WTC11 (cell line): Measurements from ENCODE around the gene APBB3. TPM values are rescaled to one million over a fixed set of nuclear protein-coding genes. Genes with fewer than 3 reads are reported as not detected.

Source experiments
- ATAC-seq: fragments of 200-7000 bp; cut with Tn5 transposase; 2 replicates; pipeline ENCODE4 v1.10.0; 2021; ENCODE audit warnings: mild to moderate bottlenecking, moderate library complexity
- CTCF ChIA-PET: fragments of 300-600 bp; sonication (Branson Sonifier 250); formaldehyde crosslinking; loops from one replicate; lab custom pipeline; 2021; ENCODE audit warnings: antibody characterized with exemption; lab: Charles Lee
- POLR2A ChIA-PET: fragments of 350-600 bp; sonication (Branson Sonifier 250); formaldehyde crosslinking; loops from one replicate; lab custom pipeline; 2021; ENCODE audit warnings: antibody characterized with exemption; lab: Charles Lee
- DNase-seq: peaks from one replicate; pipeline ENCODE4 v3.0.0; 2021; ENCODE audit warnings: low spot score
- H3K27ac Mint-ChIP-seq: 2 replicates; pipeline ENCODE4 v1.8.0; 2021; ENCODE audit warnings: mixed read lengths
- H3K27me3 Mint-ChIP-seq: 2 replicates; pipeline ENCODE4 v1.8.0; 2021; ENCODE audit warnings: low read depth, mild to moderate bottlenecking, moderate library complexity, mixed read lengths
- H3K36me3 Mint-ChIP-seq: 2 replicates; pipeline ENCODE4 v1.8.0; 2021; ENCODE audit warnings: mixed read lengths
- H3K4me1 Mint-ChIP-seq: 2 replicates; pipeline ENCODE4 v1.8.0; 2022; ENCODE audit warnings: mixed read lengths
- H3K4me3 Mint-ChIP-seq: 2 replicates; pipeline ENCODE4 v1.8.0; 2021; ENCODE audit warnings: mild to moderate bottlenecking, moderate library complexity, mixed read lengths
- H3K9me3 Mint-ChIP-seq: 2 replicates; pipeline ENCODE4 v1.8.0; 2021; ENCODE audit warnings: mixed read lengths
- ARID4B ChIP-seq: sonication (generic); formaldehyde crosslinking; IDR thresholded peaks from 2 replicates; pipeline ENCODE4 v1.8.0; 2023; ENCODE audit warnings: missing genetic modification reagents, mild to moderate bottlenecking, borderline replicate concordance
- ATF1 ChIP-seq: sonication (generic); formaldehyde crosslinking; IDR thresholded peaks from 2 replicates; pipeline ENCODE4 v1.8.1; 2023; ENCODE audit warnings: mild to moderate bottlenecking, moderate library complexity, missing genetic modification reagents
- CBFB ChIP-seq: sonication (generic); formaldehyde crosslinking; IDR thresholded peaks from 2 replicates; pipeline ENCODE4 v1.8.1; 2022; ENCODE audit warnings: mild to moderate bottlenecking, low read depth, missing genetic modification reagents
- ELF4 ChIP-seq: sonication (generic); formaldehyde crosslinking; IDR thresholded peaks from 2 replicates; pipeline ENCODE4 v1.8.1; 2022; ENCODE audit warnings: low read depth, mild to moderate bottlenecking, moderate library complexity, missing genetic modification reagents
- ESRRA ChIP-seq: sonication (generic); formaldehyde crosslinking; IDR thresholded peaks from 2 replicates; pipeline ENCODE4 v1.8.1; 2022; ENCODE audit warnings: mild to moderate bottlenecking, missing genetic modification reagents, borderline replicate concordance
- ETV6 ChIP-seq: sonication (generic); formaldehyde crosslinking; IDR thresholded peaks from 2 replicates; pipeline ENCODE4 v1.8.1; 2022; ENCODE audit warnings: mild to moderate bottlenecking, missing genetic modification reagents
- FOXJ3 ChIP-seq: sonication (generic); formaldehyde crosslinking; IDR thresholded peaks from 2 replicates; pipeline ENCODE4 v1.9.0; 2021; ENCODE audit warnings: missing genetic modification reagents, mild to moderate bottlenecking, borderline replicate concordance
- GRHL2 ChIP-seq: fragments of 250-450 bp; sonication (Bioruptor Pico); IDR thresholded peaks from 2 replicates; pipeline ENCODE4 v1.8.0; 2022; ENCODE audit warnings: mild to moderate bottlenecking, moderate library complexity; ENCODE audit not compliant: insufficient replicate concordance, severe bottlenecking
- HMGA2 ChIP-seq: fragments of 250-450 bp; sonication (Bioruptor Pico); IDR thresholded peaks from 2 replicates; pipeline ENCODE4 v1.4.0; 2021; ENCODE audit warnings: mild to moderate bottlenecking, moderate library complexity
- IRF2 ChIP-seq: sonication (generic); formaldehyde crosslinking; IDR thresholded peaks from 2 replicates; pipeline ENCODE4 v1.8.0; 2022; ENCODE audit warnings: low read depth, missing genetic modification reagents, borderline replicate concordance
- NFATC4 ChIP-seq: fragments of 250-450 bp; sonication (Bioruptor Pico); IDR thresholded peaks from 2 replicates; pipeline ENCODE4 v1.9.0; 2021; ENCODE audit warnings: mild to moderate bottlenecking
- NR3C1 ChIP-seq: sonication (generic); formaldehyde crosslinking; conservative IDR thresholded peaks from 2 replicates; pipeline ENCODE4 v1.8.1; 2023; ENCODE audit warnings: low read depth, mild to moderate bottlenecking, missing genetic modification reagents
- PREB ChIP-seq: sonication (generic); formaldehyde crosslinking; IDR thresholded peaks from 2 replicates; pipeline ENCODE4 v1.8.1; 2022; ENCODE audit warnings: mild to moderate bottlenecking, missing genetic modification reagents, moderate library complexity, borderline replicate concordance
- RORB ChIP-seq: fragments of 250-450 bp; sonication (Bioruptor Pico); IDR thresholded peaks from 2 replicates; pipeline ENCODE4 v1.9.0; 2021; ENCODE audit warnings: mild to moderate bottlenecking
- SMAD3 ChIP-seq: sonication (generic); formaldehyde crosslinking; IDR thresholded peaks from 2 replicates; pipeline ENCODE4 v1.8.0; 2022; ENCODE audit warnings: missing genetic modification reagents, mild to moderate bottlenecking, borderline replicate concordance
- SOX15 ChIP-seq: fragments of 250-450 bp; sonication (Bioruptor Pico); IDR thresholded peaks from 2 replicates; pipeline ENCODE4 v1.9.0; 2021; ENCODE audit warnings: mild to moderate bottlenecking
- SP1 ChIP-seq: sonication (generic); formaldehyde crosslinking; conservative IDR thresholded peaks from 2 replicates; pipeline ENCODE4 v1.8.1; 2022; ENCODE audit warnings: missing genetic modification reagents
- STAT6 ChIP-seq: sonication (generic); formaldehyde crosslinking; conservative IDR thresholded peaks from 2 replicates; pipeline ENCODE4 v1.8.1; 2023; ENCODE audit warnings: mild to moderate bottlenecking, low read depth, missing genetic modification reagents, moderate library complexity
- TEAD1 ChIP-seq: sonication (generic); formaldehyde crosslinking; IDR thresholded peaks from 2 replicates; pipeline ENCODE4 v1.8.0; 2022; ENCODE audit warnings: mild to moderate bottlenecking, missing genetic modification reagents
- USF1 ChIP-seq: sonication (generic); formaldehyde crosslinking; IDR thresholded peaks from 2 replicates; pipeline ENCODE4 v1.8.0; 2022; ENCODE audit warnings: mild to moderate bottlenecking, missing genetic modification reagents
- ZNF532 ChIP-seq: fragments of 250-450 bp; sonication (Bioruptor Pico); IDR thresholded peaks from 2 replicates; pipeline ENCODE4 v1.9.0; 2021; ENCODE audit warnings: mild to moderate bottlenecking, borderline replicate concordance
- ZNF671 ChIP-seq: fragments of 250-450 bp; sonication (Bioruptor Pico); IDR thresholded peaks from 2 replicates; pipeline ENCODE4 v1.8.0; 2021; ENCODE audit warnings: mild to moderate bottlenecking
- total RNA-seq: library from RNA; stranded (reverse); gene quantifications from 3 replicates; pipeline ENCODE4 v1.2.3, GENCODE V29; 2021

The APBB3 gene
- total RNA-seq, 1 experiment from 2014 or later = 25.9 TPM

- H3K4me3 Mint-ChIP-seq = peak overlapping the region; percentile 5; the same call in 1 of the 2 replicates
- H3K4me1 Mint-ChIP-seq = peaks cover 19% of the 10 kb centered on the region
- peaks cover 15% of the 10 kb centered on the region for H3K36me3 Mint-ChIP-seq
- POLR2A ChIA-PET = interaction anchor here (4.4 kb wide), 1 partner anchor 19 kb away, joined by 29 read pairs; the partner anchor contains the start of gene EIF4EBP3
- H3K27me3 Mint-ChIP-seq = peaks cover 3% of the 10 kb centered on the region; the same call in 1 of the 2 replicates
- no peaks in the 10 kb centered on the region for H3K9me3 Mint-ChIP-seq
- no peak for DNase-seq
- TF ChIP-seq ESRRA (CRISPR knock-in tag) (no peak), RORB (CRISPR knock-in tag) (no peak), SOX15 (CRISPR knock-in tag) (no peak), ELF4 (CRISPR knock-in tag) (no peak), STAT6 (CRISPR knock-in tag) (no peak), CBFB (no peak), ATF1 (CRISPR knock-in tag) (no peak), USF1 (CRISPR knock-in tag) (no peak), TEAD1 (CRISPR knock-in tag) (no peak), NFATC4 (CRISPR knock-in tag) (no peak), IRF2 (CRISPR knock-in tag) (no peak), FOXJ3 (CRISPR knock-in tag) (no peak), ARID4B (CRISPR knock-in tag) (no peak), SP1 (CRISPR knock-in tag) (no peak)
- TF ChIP-seq, all 79 proteins: peak for 0
- H3K27ac Mint-ChIP-seq = no peak overlapping the region
- ATAC-seq = no peak
- CTCF ChIA-PET = interaction anchor here (0.6 to 1.1 kb wide), 2 partner anchors 68 to 203 kb away, joined by 3 read pairs; no protein-coding TSS in a partner anchor
These were observed 2.9 kb upstream of the APBB3 start for GRCh38 chr5:140567136-140567818.

GRCh38 chr5:140566665-140567064 lies 2.3 kb upstream of the APBB3 start:
- CTCF ChIA-PET = interaction anchor here (0.6 to 1.1 kb wide), 2 partner anchors 68 to 204 kb away, joined by 3 read pairs; no protein-coding TSS in a partner anchor
- DNase-seq = no peak
- H3K27ac Mint-ChIP-seq = no peak overlapping the region
- peaks cover 3% of the 10 kb centered on the region; the same call in 1 of the 2 replicates for H3K27me3 Mint-ChIP-seq
- no peak for ATAC-seq
- H3K4me1 Mint-ChIP-seq = peaks cover 19% of the 10 kb centered on the region
- H3K4me3 Mint-ChIP-seq = peak overlapping the region; percentile 5; the same call in 1 of the 2 replicates
- no peaks in the 10 kb centered on the region for H3K9me3 Mint-ChIP-seq
- POLR2A ChIA-PET = interaction anchor here (4.4 kb wide), 1 partner anchor 19 kb away, joined by 29 read pairs; the partner anchor contains the start of gene EIF4EBP3
- H3K36me3 Mint-ChIP-seq = peaks cover 15% of the 10 kb centered on the region
- TF ChIP-seq PREB (CRISPR knock-in tag) = no peak
- no peak for TF ChIP-seq GRHL2
- TF ChIP-seq HMGA2 = no peak
- no peak for TF ChIP-seq ZNF532
- no peak for TF ChIP-seq ZNF671 (CRISPR knock-in tag)
- no peak for TF ChIP-seq NR3C1 (CRISPR knock-in tag)
- no peak for TF ChIP-seq ETV6
- no peak for TF ChIP-seq SMAD3
